ENCODE data around the gene ARL16. TPM values are rescaled to one million over a fixed set of nuclear protein-coding genes. Genes with fewer than 3 reads are reported as not detected.

Gene ARL16
- 10 to 100 TPM; 19.1 to 34.3 (median 27.9) TPM for total RNA-seq

- peak; percentile 80 for DNase-seq
- WGBS, 2 donors: 1% methylated on average over 10 of the region's 112 CpGs; no CpG with 5 or more reads in 1 of the 2 donors
- peak in 2 of 6 experiments; percentile 6 to 16 for TF ChIP-seq CTCF (IDR thresholded peaks at IDR 0.05)
- peak in 3 of 4 donors; percentile 21 to 85 (median 73) for TF ChIP-seq POLR2A (IDR thresholded peaks at IDR 0.05)
- peaks cover 33 to 61% (median 37%) of the 10 kb centered on the region in 3 donors for H3K4me1 ChIP-seq
- intact Hi-C loops (cut with DNase I): no loop called here
- no peaks in the 10 kb centered on the region for H3K9me3 ChIP-seq
- H3K4me3 ChIP-seq: peak within 1 kb of the TSS; percentile 85 to 97 (median 95)
- H3K27ac ChIP-seq: peak within 1 kb of the TSS; percentile 86 to 98 (median 94)
- peaks cover 27 to 58% (median 31%) of the 10 kb centered on the region in 3 donors for H3K36me3 ChIP-seq
- no peaks in the 10 kb centered on the region for H3K27me3 ChIP-seq
These were observed at the start of gene ARL16, which contains the start of gene HGS for GRCh38 chr17:81683584-81684441. Gene ARL16, minus strand, starts transcription at chr17:81683797. Its CDS starts 44 bp downstream, at chr17:81683753. Gene HGS, plus strand, starts transcription at chr17:81684011. Its CDS starts 56 bp downstream, at chr17:81684067.

- DNase-seq: no peak
- WGBS, 2 donors: 51 to 61% methylated on average over 19 to 23 of the region's 23 CpGs
- peaks cover 0 to 45% (median 0%) of the 10 kb centered on the region in 4 donors for H3K27me3 ChIP-seq
These were observed 43.9 kb upstream of the ARL16 start for GRCh38 chr17:81727324-81728031.

GRCh38 chr17:81726004-81726403, 42.4 kb upstream of the ARL16 start:
- WGBS, 2 donors: 31 to 33% methylated on average over 6 to 8 of the region's 9 CpGs
- intact Hi-C loops (cut with DNase I): no loop called here
- no peak for DNase-seq
- H3K27ac ChIP-seq: peak overlapping the region; percentile 65 to 91 (median 82)
- H3K36me3 ChIP-seq: peaks cover 0 to under 1% (median 0%) of the 10 kb centered on the region in 3 donors
- peaks cover 0 to 30% (median 0%) of the 10 kb centered on the region in 4 donors for H3K27me3 ChIP-seq
- TF ChIP-seq POLR2A (IDR thresholded peaks at IDR 0.05) (no peak), CTCF (IDR thresholded peaks at IDR 0.05) (no peak)
- no peaks in the 10 kb centered on the region for H3K9me3 ChIP-seq
- H3K4me1 ChIP-seq: peaks cover 26 to 80% (median 26%) of the 10 kb centered on the region in 3 donors
- no peak overlapping the region for H3K4me3 ChIP-seq

More at GRCh38 chr17:81727324-81728031, 43.9 kb upstream of the ARL16 start:
- Histone ChIP-seq H3K4me1 (peaks cover 20 to 80% (median 32%) of the 10 kb centered on the region in 3 donors), H3K36me3 (no peaks in the 10 kb centered on the region), H3K27ac (peak overlapping the region; percentile 59 to 91 (median 82)), H3K9me3 (no peaks in the 10 kb centered on the region), H3K4me3 (no peak overlapping the region)
- no peak for TF ChIP-seq POLR2A (IDR thresholded peaks at IDR 0.05)
- peak in 1 of 6 experiments; percentile 6 for TF ChIP-seq CTCF (IDR thresholded peaks at IDR 0.05)
- intact Hi-C loops (cut with DNase I): no loop called here

GRCh38 chr17:81725439-81725838, 41.8 kb upstream of the ARL16 start:
- H3K36me3 ChIP-seq: peaks cover 0 to 6% (median 0%) of the 10 kb centered on the region in 3 donors
- peak overlapping the region; percentile 65 to 91 (median 82) for H3K27ac ChIP-seq
- no peak for DNase-seq
- peaks cover 0 to 24% (median 0%) of the 10 kb centered on the region in 4 donors for H3K27me3 ChIP-seq
- H3K9me3 ChIP-seq: no peaks in the 10 kb centered on the region
- TF ChIP-seq CTCF (IDR thresholded peaks at IDR 0.05) (no peak), POLR2A (IDR thresholded peaks at IDR 0.05) (no peak)
- H3K4me3 ChIP-seq: no peak overlapping the region
- 71 to 79% methylated on average over 8 to 9 of the region's 9 CpGs for WGBS, 2 donors
- peaks cover 21 to 77% (median 24%) of the 10 kb centered on the region in 3 donors for H3K4me1 ChIP-seq
- intact Hi-C loops (cut with DNase I): no loop called here

Data from esophagus squamous epithelium (tissue), 5 donors.